ENCODE results near the gene PKDREJ.

DNA sequence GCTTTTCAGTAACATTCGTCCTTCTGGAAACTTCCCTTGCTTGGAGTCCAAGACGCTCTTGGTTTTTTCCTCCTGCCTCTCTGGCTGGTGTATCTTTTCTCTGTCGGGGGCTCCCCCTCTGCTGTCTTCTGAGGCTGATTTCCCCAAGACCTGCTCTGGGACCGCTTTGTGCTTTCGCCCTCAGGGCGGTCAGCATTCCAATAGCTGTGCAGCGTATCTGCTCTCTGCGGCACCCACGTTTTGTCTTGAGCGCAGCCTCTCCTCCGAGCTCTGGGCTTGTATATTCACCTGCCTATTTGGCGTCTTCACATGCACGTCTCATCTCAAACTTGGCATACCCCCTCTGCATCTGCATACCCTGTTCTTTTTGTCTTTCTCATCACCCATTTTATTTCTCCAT lies 36.0 kb upstream of the PKDREJ start:
- TF ChIP-seq, protein P1, sequence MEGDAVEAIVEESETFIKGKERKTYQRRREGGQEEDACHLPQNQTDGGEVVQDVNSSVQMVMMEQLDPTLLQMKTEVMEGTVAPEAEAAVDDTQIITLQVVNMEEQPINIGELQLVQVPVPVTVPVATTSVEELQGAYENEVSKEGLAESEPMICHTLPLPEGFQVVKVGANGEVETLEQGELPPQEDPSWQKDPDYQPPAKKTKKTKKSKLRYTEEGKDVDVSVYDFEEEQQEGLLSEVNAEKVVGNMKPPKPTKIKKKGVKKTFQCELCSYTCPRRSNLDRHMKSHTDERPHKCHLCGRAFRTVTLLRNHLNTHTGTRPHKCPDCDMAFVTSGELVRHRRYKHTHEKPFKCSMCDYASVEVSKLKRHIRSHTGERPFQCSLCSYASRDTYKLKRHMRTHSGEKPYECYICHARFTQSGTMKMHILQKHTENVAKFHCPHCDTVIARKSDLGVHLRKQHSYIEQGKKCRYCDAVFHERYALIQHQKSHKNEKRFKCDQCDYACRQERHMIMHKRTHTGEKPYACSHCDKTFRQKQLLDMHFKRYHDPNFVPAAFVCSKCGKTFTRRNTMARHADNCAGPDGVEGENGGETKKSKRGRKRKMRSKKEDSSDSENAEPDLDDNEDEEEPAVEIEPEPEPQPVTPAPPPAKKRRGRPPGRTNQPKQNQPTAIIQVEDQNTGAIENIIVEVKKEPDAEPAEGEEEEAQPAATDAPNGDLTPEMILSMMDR (IDR thresholded peaks at IDR 0.05) = no peak
- TF ChIP-seq ZFX (IDR thresholded peaks at IDR 0.05; ENCODE audit: borderline replicate concordance) = no peak

Measured in 22Rv1 (cell line).